ENCODE measurements around the gene ARHGAP26. TPM values are rescaled to one million over a fixed set of nuclear protein-coding genes. Genes with fewer than 3 reads are reported as not detected.

ARHGAP26 gene
- total and polyA plus RNA-seq, 4 experiments from 2014 or later = 2.0 to 22.7 (median 17.3) TPM

GRCh38 chr5:143138839-143139238 is 368.7 kb downstream of the ARHGAP26 start:
- Mint-ChIP-seq H3K36me3 (peaks cover 11 to 19% of the 10 kb centered on the region in 2 donors), H3K27me3 (no peaks in the 10 kb centered on the region), H3K27ac (no peak overlapping the region), H3K4me3 (no peak overlapping the region), H3K4me1 (peaks cover 0 to 2% (median 0%) of the 10 kb centered on the region in 4 donors), H3K9me3 (peaks cover 0 to 2% (median 0%) of the 10 kb centered on the region in 8 donors)
- CTCF ChIA-PET (ENCODE audit: partially characterized antibody) = no interaction called here
- DNase-seq = no peak
- no peak overlapping the region for H3K4me3 ChIP-seq (ENCODE audit: low read length in 2 of 2)
- no peaks in the 10 kb centered on the region for H3K9me3 ChIP-seq (ENCODE audit: control insufficient read depth in 1 of 2, low read length in 2 of 2)
- H3K4me1 ChIP-seq (ENCODE audit: insufficient read depth, low read length) = no peaks in the 10 kb centered on the region
- no peaks in the 10 kb centered on the region for H3K36me3 ChIP-seq (ENCODE audit: insufficient read depth, low read length)
- H3K27ac ChIP-seq (ENCODE audit: low read depth, low read length) = no peak overlapping the region
- intact Hi-C loops (cut with micrococcal nuclease) = no loop called here
- no peaks in the 10 kb centered on the region for H3K27me3 ChIP-seq (ENCODE audit: insufficient read depth, low read length)
- POLR2A ChIA-PET (ENCODE audit: partially characterized antibody) = no interaction called here

- ChIA-PET CTCF (ENCODE audit: partially characterized antibody) (no interaction called here), POLR2A (ENCODE audit: partially characterized antibody) (no interaction called here)
- Histone ChIP-seq H3K4me1 (ENCODE audit: insufficient read depth, low read length) (no peaks in the 10 kb centered on the region), H3K4me3 (ENCODE audit: low read length in 2 of 2) (no peak overlapping the region), H3K27me3 (ENCODE audit: insufficient read depth, low read length) (no peaks in the 10 kb centered on the region), H3K36me3 (ENCODE audit: insufficient read depth, low read length) (no peaks in the 10 kb centered on the region), H3K27ac (ENCODE audit: low read depth, low read length) (no peak overlapping the region), H3K9me3 (ENCODE audit: control insufficient read depth in 1 of 2, low read length in 2 of 2) (no peaks in the 10 kb centered on the region)
- H3K4me3 Mint-ChIP-seq = no peak overlapping the region
- no peak for DNase-seq
- H3K27me3 Mint-ChIP-seq = no peaks in the 10 kb centered on the region
- peaks cover 7 to 13% of the 10 kb centered on the region in 2 donors for H3K36me3 Mint-ChIP-seq
- peaks cover 0 to 2% (median 0%) of the 10 kb centered on the region in 8 donors for H3K9me3 Mint-ChIP-seq
- H3K4me1 Mint-ChIP-seq = peaks cover 0 to 2% (median 0%) of the 10 kb centered on the region in 4 donors
- no peak overlapping the region for H3K27ac Mint-ChIP-seq
- intact Hi-C loops (cut with micrococcal nuclease) = no loop called here
Measured at GRCh38 chr5:143139585-143139984, 369.4 kb downstream of the ARHGAP26 start.

DNA sequence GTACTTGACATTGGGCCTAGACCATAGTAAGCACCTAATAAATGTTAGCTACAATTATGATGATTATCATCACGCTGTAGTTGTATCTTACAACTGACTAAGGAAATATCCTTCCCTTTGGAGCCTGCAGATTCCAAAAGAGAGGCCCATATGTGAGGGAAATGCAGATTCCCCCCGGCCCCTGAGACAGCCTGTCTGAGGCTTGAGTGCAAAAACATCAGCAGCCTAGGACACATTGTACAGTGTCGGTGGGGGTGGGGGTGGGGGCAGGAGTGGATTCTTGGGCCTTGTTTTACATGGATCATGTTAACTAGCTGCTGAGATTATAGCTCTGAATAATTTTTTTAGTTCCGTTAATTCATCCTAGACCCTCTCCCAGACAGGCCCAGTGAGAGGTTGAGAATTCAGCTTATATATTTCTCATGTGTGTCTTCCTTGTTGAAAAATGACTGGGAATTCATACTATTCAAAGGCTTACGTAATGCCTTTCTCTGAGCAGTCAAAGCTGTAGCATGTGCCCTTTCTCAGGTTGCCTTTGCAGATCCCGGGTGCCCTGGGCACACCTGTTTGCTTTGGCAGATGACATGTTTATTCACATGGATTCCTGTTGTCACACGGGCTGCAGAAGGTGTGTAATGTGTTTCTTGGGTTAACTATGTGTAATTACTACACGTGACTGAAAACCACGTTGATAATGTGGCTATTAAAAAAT is 370.5 kb downstream of the ARHGAP26 start:
- Mint-ChIP-seq H3K4me3 (no peak overlapping the region), H3K27me3 (no peaks in the 10 kb centered on the region), H3K36me3 (peaks cover 2 to 9% of the 10 kb centered on the region in 2 donors), H3K27ac (no peak overlapping the region), H3K4me1 (peaks cover 0 to 8% (median 5%) of the 10 kb centered on the region in 4 donors), H3K9me3 (peaks cover 0 to 2% (median 0%) of the 10 kb centered on the region in 8 donors)
- H3K36me3 ChIP-seq (ENCODE audit: insufficient read depth, low read length) = no peaks in the 10 kb centered on the region
- H3K4me1 ChIP-seq (ENCODE audit: insufficient read depth, low read length) = no peaks in the 10 kb centered on the region
- H3K9me3 ChIP-seq (ENCODE audit: control insufficient read depth in 1 of 2, low read length in 2 of 2) = no peaks in the 10 kb centered on the region
- no peaks in the 10 kb centered on the region for H3K27me3 ChIP-seq (ENCODE audit: insufficient read depth, low read length)
- intact Hi-C loops (cut with micrococcal nuclease) = no loop called here
- H3K27ac ChIP-seq (ENCODE audit: low read depth, low read length) = no peak overlapping the region
- DNase-seq = no peak
- ChIA-PET POLR2A (ENCODE audit: partially characterized antibody) (no interaction called here), CTCF (ENCODE audit: partially characterized antibody) (no interaction called here)
- no peak overlapping the region for H3K4me3 ChIP-seq (ENCODE audit: low read length in 2 of 2)

GRCh38 chr5:143141652-143142051 is 371.5 kb downstream of the ARHGAP26 start:
- H3K27ac Mint-ChIP-seq = peak overlapping the region in 1 of 7 donors; percentile 67
- H3K4me3 Mint-ChIP-seq = no peak overlapping the region
- peaks cover 0 to 8% (median 6%) of the 10 kb centered on the region in 4 donors for H3K4me1 Mint-ChIP-seq
- ChIA-PET CTCF (ENCODE audit: partially characterized antibody) (no interaction called here), POLR2A (ENCODE audit: partially characterized antibody) (no interaction called here)
- no peak for DNase-seq
- Histone ChIP-seq H3K36me3 (ENCODE audit: insufficient read depth, low read length) (no peaks in the 10 kb centered on the region), H3K9me3 (ENCODE audit: control insufficient read depth in 1 of 2, low read length in 2 of 2) (no peaks in the 10 kb centered on the region), H3K4me1 (ENCODE audit: insufficient read depth, low read length) (no peaks in the 10 kb centered on the region), H3K27ac (ENCODE audit: low read depth, low read length) (no peak overlapping the region), H3K27me3 (ENCODE audit: insufficient read depth, low read length) (no peaks in the 10 kb centered on the region), H3K4me3 (ENCODE audit: low read length in 2 of 2) (no peak overlapping the region)
- H3K36me3 Mint-ChIP-seq = peaks cover 3 to 12% of the 10 kb centered on the region in 2 donors
- no peaks in the 10 kb centered on the region for H3K27me3 Mint-ChIP-seq
- intact Hi-C loops (cut with micrococcal nuclease) = no loop called here
- peaks cover 0 to 2% (median 0%) of the 10 kb centered on the region in 8 donors for H3K9me3 Mint-ChIP-seq

- H3K27ac Mint-ChIP-seq = peak overlapping the region in 1 of 7 donors; percentile 17
- H3K4me3 ChIP-seq (ENCODE audit: low read length in 2 of 2) = no peak overlapping the region
- intact Hi-C loops (cut with micrococcal nuclease) = no loop called here
- H3K27ac ChIP-seq (ENCODE audit: low read depth, low read length) = no peak overlapping the region
- peaks cover 13 to 21% of the 10 kb centered on the region in 2 donors for H3K36me3 Mint-ChIP-seq
- H3K4me1 ChIP-seq (ENCODE audit: insufficient read depth, low read length) = no peaks in the 10 kb centered on the region
- H3K4me3 Mint-ChIP-seq = no peak overlapping the region
- POLR2A ChIA-PET (ENCODE audit: partially characterized antibody) = no interaction called here
- peaks cover 0 to 2% (median 0%) of the 10 kb centered on the region in 8 donors for H3K9me3 Mint-ChIP-seq
- CTCF ChIA-PET (ENCODE audit: partially characterized antibody) = no interaction called here
- H3K27me3 ChIP-seq (ENCODE audit: insufficient read depth, low read length) = no peaks in the 10 kb centered on the region
- DNase-seq = no peak
- H3K4me1 Mint-ChIP-seq = peaks cover 0 to 8% (median 6%) of the 10 kb centered on the region in 4 donors
- no peaks in the 10 kb centered on the region for H3K9me3 ChIP-seq (ENCODE audit: control insufficient read depth in 1 of 2, low read length in 2 of 2)
- no peaks in the 10 kb centered on the region for H3K27me3 Mint-ChIP-seq
- H3K36me3 ChIP-seq (ENCODE audit: insufficient read depth, low read length) = no peaks in the 10 kb centered on the region
Measured at GRCh38 chr5:143142596-143143435, 372.6 kb downstream of the ARHGAP26 start.

- peaks cover 0 to 2% (median 0%) of the 10 kb centered on the region in 8 donors for H3K9me3 Mint-ChIP-seq
- no peak for DNase-seq
- H3K27me3 Mint-ChIP-seq = no peaks in the 10 kb centered on the region
- peaks cover 19 to 23% of the 10 kb centered on the region in 2 donors for H3K36me3 Mint-ChIP-seq
- H3K27ac Mint-ChIP-seq = peak overlapping the region in 1 of 7 donors; percentile 37
- ChIA-PET CTCF (ENCODE audit: partially characterized antibody) (no interaction called here), POLR2A (ENCODE audit: partially characterized antibody) (no interaction called here)
- intact Hi-C loops (cut with micrococcal nuclease) = no loop called here
- Histone ChIP-seq H3K27me3 (ENCODE audit: insufficient read depth, low read length) (no peaks in the 10 kb centered on the region), H3K4me1 (ENCODE audit: insufficient read depth, low read length) (no peaks in the 10 kb centered on the region), H3K4me3 (ENCODE audit: low read length in 2 of 2) (no peak overlapping the region), H3K36me3 (ENCODE audit: insufficient read depth, low read length) (no peaks in the 10 kb centered on the region), H3K9me3 (ENCODE audit: control insufficient read depth in 1 of 2, low read length in 2 of 2) (no peaks in the 10 kb centered on the region), H3K27ac (ENCODE audit: low read depth, low read length) (no peak overlapping the region)
- H3K4me3 Mint-ChIP-seq = no peak overlapping the region
- H3K4me1 Mint-ChIP-seq = peaks cover 0 to 8% (median 6%) of the 10 kb centered on the region in 4 donors
Measured at GRCh38 chr5:143143973-143144372, 373.8 kb downstream of the ARHGAP26 start.
